NCI-H2196 treated with DMSO at 0.1 percent for 48 hours (cell line): ENCODE data around the gene SNORC.

ENCODE experiments used
- DNase-seq: peaks from one replicate; lab custom pipeline; 2025; ENCODE audit not compliant: unreplicated experiment; lab: John Stamatoyannopoulos, UW

SNORC gene

GRCh38 chr2:232866104-232866503 is 4.0 kb upstream of the SNORC start:
- no peak for DNase-seq

DNA sequence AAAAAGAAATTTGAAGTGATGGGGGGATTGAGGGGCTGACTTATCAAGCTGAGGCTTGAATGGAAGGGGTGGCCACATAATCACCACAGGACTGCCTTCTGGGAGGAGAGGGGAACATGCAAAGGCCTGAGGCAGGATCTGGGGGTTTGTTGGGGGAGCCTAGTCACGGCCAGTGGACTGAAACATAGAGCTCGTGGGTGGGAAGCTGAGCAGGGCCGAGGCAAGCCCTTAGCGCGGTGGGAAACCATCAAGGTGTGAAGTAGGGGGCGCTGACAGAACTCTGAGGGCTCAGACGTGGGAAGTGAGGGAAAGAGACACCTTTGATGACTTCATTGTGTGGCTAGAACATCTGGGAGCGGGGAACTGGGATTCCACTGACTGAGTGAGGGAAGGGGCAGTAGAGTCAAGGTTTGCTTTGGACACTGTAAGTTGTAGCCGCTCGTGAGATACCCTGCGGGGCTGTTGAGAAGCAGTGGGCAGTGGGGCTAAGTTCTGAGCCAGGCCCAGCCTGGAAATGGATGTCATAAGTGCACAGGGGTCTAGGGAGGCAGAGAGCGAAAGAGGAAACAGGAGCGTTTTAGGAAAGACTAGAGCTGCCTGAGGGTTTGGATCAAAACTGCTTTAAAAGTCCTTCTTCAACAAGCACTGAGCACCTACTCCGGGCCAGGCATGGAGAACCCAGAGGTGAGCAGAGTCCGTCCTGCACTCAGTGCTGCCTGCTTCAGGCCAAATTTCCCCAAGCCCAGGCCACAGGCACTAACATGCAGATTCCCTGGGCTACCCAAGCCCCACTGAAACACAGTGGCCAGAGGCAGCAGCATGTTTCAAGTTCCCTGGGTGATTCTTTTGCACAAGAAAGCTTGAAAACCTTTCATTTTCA is 686 bp upstream of the SNORC start:
- DNase-seq = no peak

DNA sequence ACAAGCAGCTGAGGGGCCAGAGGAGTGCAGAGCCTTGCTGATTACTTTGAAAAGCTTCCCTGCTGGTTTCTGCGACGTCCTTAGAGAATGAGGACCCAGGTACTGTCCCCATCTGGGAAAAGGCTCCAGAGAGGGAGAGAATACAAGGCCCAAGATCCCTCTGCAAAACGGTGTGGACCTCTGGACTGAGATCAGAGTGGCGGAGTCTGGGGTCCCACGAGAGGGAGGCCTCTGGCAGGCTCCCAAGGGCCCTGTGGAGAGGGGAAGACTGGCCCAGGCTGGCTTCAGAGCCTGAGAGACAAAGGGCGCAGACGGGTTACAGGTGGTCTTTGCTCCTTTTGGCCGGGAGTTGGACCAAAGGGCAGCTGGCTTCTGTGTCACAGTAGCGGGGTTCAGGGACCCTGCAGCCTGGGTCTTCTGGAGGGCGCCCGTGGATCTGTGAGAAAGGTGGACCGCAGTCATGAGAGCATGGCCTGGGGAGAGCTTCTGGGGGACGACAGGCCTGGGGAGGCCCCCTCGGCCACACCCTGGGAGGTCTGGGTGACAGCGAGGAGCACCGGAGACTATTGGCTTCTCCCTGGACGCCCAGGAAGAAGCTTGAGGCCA is 805 bp downstream of the SNORC start:
- DNase-seq = no peak

GRCh38 chr2:232871418-232871834 is 1.4 kb downstream of the SNORC start:
- no peak for DNase-seq

- DNase-seq = no peak
Observed at GRCh38 chr2:232871835-232872736, 2.0 kb downstream of the SNORC start.

- DNase-seq = no peak
Observed at GRCh38 chr2:232872826-232873225, 2.8 kb downstream of the SNORC start.

GRCh38 chr2:232873292-232873908 is 3.3 kb downstream of the SNORC start:
- DNase-seq = no peak

- no peak for DNase-seq
Observed at GRCh38 chr2:232873909-232874641, 4.0 kb downstream of the SNORC start.

DNA sequence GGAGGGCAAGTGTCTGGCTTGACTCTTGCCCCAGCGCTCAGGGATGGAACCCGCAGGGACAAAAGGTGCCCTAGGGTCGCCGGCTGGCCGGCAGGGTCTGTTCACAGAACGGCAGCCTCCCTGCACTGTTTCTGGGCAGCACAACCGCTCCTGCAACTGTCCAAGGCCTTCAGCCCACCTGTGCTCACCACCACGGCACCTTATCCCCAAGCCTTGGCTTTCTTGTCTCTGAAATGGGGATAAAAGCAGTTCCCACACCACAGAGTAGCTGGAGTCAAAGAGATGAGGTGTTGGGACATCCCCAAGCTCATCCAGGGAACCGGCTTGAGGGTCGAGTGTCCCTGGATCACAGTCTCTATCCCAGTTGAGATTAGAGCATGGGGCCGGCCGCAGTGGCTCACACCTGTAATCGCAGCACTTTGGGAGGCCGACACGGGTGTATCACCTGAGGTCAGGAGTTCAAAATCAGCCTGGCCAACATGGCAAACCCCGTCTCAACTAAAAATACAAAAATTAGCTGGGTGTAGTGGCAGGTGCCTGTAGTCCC is 4.7 kb downstream of the SNORC start:
- DNase-seq = no peak

- no peak for DNase-seq
Observed at GRCh38 chr2:232875256-232876121, 5.4 kb downstream of the SNORC start.

DNA sequence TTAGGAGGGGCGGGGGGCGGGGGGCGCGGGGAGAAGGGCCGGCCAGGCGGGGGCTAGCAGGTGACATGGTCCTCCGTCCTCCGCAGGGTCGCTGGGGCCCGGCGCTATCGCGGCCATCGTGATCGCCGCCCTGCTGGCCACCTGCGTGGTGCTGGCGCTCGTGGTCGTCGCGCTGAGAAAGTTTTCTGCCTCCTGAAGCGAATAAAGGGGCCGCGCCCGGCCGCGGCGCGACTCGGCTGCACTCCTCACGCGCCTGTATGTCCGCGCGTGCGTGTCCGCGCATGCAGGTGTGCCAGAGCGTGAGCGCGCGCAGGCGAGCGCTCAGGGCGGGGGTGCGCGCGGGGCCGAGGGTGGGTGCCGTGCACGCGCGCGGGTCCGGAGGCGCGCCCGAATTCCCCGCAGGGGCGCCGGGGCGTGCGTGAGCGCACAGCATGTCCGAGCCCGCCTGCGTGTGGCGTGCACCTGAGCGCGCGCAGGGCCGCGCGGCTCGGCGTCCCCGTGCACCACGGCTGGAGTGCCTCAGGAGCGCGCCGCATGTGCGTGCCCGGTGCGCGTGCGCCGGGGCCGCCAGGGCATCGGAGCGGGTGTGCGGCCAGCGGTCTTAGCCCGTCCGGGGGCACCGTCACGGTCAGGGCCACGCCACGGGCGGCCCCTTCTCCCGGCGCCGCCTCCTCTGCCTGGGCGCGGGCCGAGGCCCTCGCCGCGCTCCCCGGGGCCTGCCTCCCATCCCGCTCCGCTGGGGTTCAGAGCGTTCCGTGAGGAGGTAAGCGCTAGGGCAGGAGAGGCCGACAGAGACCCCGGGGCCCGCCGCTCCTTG is 6.3 kb downstream of the SNORC start:
- peak; percentile 47 for DNase-seq

GRCh38 chr2:232876978-232877441 is 6.9 kb downstream of the SNORC start:
- no peak for DNase-seq

DNA sequence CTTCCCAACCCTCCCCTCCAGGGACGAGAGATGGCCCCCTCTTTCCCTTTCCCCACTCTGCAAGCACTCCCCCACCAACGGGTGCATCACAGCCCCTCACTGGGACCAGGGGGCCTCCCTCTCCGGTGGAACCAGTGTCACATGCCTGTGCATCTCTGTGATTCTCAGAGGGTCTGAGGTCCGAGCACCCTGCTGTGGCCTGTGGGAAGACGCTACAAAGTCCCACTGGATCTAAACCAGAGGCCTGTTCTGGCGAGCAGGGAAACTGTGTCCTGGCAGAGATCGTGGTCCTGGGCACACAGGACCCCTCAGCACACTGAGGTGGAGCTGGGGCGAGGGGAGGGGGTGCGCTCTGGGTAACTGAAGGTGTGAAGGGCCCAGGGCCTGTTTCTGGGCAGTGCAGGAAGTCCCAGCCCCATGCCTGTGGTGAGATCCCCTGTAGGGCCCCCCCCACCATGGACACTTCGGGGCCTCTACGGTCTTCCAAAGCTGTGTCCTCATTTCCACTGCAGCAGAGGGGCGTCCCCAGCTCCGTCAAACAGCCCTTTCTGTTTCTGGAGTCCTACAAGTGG is 8.0 kb downstream of the SNORC start:
- no peak for DNase-seq

- DNase-seq = no peak
Observed at GRCh38 chr2:232878855-232879617, 9.0 kb downstream of the SNORC start.

- DNase-seq = no peak
Observed at GRCh38 chr2:232879618-232880494, 9.8 kb downstream of the SNORC start.

DNA sequence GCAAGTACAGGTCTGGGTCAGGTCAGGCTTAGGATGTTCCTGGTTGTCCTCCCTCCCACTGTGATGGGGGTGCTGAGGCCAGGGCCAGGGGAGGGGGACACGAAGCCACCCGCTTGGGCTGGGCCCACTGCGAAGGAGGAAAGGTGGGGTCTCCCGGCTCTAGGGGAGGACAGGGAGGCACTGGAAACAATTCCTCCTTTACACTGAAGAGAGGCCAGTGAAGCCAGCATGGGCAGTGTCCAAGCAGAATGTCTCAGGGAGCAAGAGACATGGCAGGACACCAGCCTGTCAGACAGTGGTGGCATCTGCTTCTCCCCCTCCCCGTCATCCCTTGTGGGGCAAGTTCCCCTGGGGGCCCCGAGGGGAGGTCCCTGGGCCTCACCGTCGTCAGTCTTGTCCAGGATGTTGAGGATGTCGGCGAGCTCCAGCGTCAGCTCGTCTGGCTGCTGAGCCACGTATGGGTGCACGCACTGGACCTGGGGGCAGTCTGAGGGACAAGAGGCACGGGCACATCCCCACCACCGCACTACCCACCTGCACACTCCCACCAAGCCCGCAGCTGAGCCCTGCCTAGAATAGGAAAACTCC is 10.8 kb downstream of the SNORC start:
- DNase-seq = no peak
